ENCODE data around the gene CLASRP. TPM values are rescaled to one million over a fixed set of nuclear protein-coding genes. Genes with fewer than 3 reads are reported as not detected.
A peak's percentile ranks its signal among the peaks of the same experiment; 100 is the strongest.

CLASRP gene
- total and polyA plus RNA-seq, 9 of the 15 experiments (the other 6 are each of a cell fraction or from before 2014, with no cell fraction given) = 0.94 to 86.3 (median 44.0) TPM

GRCh38 chr19:45092747-45093678 lies 54.2 kb downstream of the CLASRP start, which contains the start of gene PPP1R37 (continued):
- peak; percentile 76 for TF ChIP-seq ZNF395 (CRISPR knock-in tag; IDR thresholded peaks at IDR 0.05)
- peak; percentile 99 for TF ChIP-seq RB1 (IDR thresholded peaks at IDR 0.05; ENCODE audit: low read depth)
- TF ChIP-seq MCM5 (IDR thresholded peaks at IDR 0.05; ENCODE audit: low read depth) = no peak
- no peak for TF ChIP-seq HIVEP1 (CRISPR knock-in tag; IDR thresholded peaks at IDR 0.05)
- TF ChIP-seq MAFK (IDR thresholded peaks at IDR 0.05; ENCODE audit: low read length) = no peak
- no peak; the same call in 1 of the 2 replicates for TF ChIP-seq THAP12 (CRISPR knock-in tag; IDR thresholded peaks at IDR 0.05)
- TF ChIP-seq, protein P1, sequence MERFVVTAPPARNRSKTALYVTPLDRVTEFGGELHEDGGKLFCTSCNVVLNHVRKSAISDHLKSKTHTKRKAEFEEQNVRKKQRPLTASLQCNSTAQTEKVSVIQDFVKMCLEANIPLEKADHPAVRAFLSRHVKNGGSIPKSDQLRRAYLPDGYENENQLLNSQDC (CRISPR knock-in tag; IDR thresholded peaks at IDR 0.05) = peak; percentile 76; the same call in 1 of the 2 replicates
- no peak for TF ChIP-seq GTF2F1 (IDR thresholded peaks at IDR 0.05; ENCODE audit: low read depth, low read length)
- no peak for TF ChIP-seq SMARCA5 (IDR thresholded peaks at IDR 0.05)
- TF ChIP-seq, protein P2, sequence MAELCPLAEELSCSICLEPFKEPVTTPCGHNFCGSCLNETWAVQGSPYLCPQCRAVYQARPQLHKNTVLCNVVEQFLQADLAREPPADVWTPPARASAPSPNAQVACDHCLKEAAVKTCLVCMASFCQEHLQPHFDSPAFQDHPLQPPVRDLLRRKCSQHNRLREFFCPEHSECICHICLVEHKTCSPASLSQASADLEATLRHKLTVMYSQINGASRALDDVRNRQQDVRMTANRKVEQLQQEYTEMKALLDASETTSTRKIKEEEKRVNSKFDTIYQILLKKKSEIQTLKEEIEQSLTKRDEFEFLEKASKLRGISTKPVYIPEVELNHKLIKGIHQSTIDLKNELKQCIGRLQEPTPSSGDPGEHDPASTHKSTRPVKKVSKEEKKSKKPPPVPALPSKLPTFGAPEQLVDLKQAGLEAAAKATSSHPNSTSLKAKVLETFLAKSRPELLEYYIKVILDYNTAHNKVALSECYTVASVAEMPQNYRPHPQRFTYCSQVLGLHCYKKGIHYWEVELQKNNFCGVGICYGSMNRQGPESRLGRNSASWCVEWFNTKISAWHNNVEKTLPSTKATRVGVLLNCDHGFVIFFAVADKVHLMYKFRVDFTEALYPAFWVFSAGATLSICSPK (IDR thresholded peaks at IDR 0.05; ENCODE audit: borderline replicate concordance) = no peak
- TF ChIP-seq POLR3A (IDR thresholded peaks at IDR 0.05; ENCODE audit: borderline replicate concordance, extremely low read depth, insufficient read depth, insufficient read length) = no peak
- no peak for TF ChIP-seq ZNF79 (CRISPR knock-in tag; IDR thresholded peaks at IDR 0.05; ENCODE audit: low read depth)
- TF ChIP-seq ZNF778 (CRISPR knock-in tag; IDR thresholded peaks at IDR 0.05) = no peak
- no peak for TF ChIP-seq ZFP1 (CRISPR knock-in tag; IDR thresholded peaks at IDR 0.05)
- TF ChIP-seq WHSC1 (IDR thresholded peaks at IDR 0.05; ENCODE audit: low read length) = no peak
- 0 out of 2 replicates have a peak, but pooled peaks have one; percentile 39 for TF ChIP-seq NR2C2 (CRISPR knock-in tag; IDR thresholded peaks at IDR 0.05)
- peak; percentile 57; the same call in 1 of the 2 replicates for TF ChIP-seq NR2C2 (tag; IDR thresholded peaks at IDR 0.05)
- TF ChIP-seq E2F3 (CRISPR knock-in tag; IDR thresholded peaks at IDR 0.05) = peak; percentile 94
- no peak for TF ChIP-seq ATF6 (CRISPR knock-in tag; IDR thresholded peaks at IDR 0.05)
